GM12878 (cell line): ENCODE measurements around the gene DDX52. TPM values are rescaled to one million over a fixed set of nuclear protein-coding genes. Genes with fewer than 3 reads are reported as not detected.

Source experiments
- ATF2 ChIP-seq: IDR thresholded peaks from 2 replicates; pipeline ENCODE4 v1.6.1; 2012; ENCODE audit warnings: low read length, inconsistent platforms
- ATF3 ChIP-seq: IDR thresholded peaks from 2 replicates; pipeline ENCODE4 v1.6.1; 2011; ENCODE audit warnings: low read depth, mild to moderate bottlenecking, low read length, moderate library complexity, borderline replicate concordance; ENCODE audit errors: extremely low read depth
- ELK1 ChIP-seq: IDR thresholded peaks from 2 replicates; pipeline ENCODE4 v1.6.1; 2012; ENCODE audit warnings: low read depth, low read length, improper control_type of control experiment
- ESRRA ChIP-seq: IDR thresholded peaks from 2 replicates; pipeline ENCODE4 v1.6.1; 2012; ENCODE audit warnings: mild to moderate bottlenecking, low read length, improper control_type of control experiment
- ETV6 ChIP-seq, 2 experiments: fragments of 450-650 bp in 1 of 2; IDR thresholded peaks in 1 of 2; conservative IDR thresholded peaks in 1 of 2; 2 replicates each; pipeline ENCODE4 v1.6.1; 2014; ENCODE audit warnings: antibody characterized with exemption in 1 of 2, borderline replicate concordance in 1 of 2, low read depth in 1 of 2, mild to moderate bottlenecking in 1 of 2, moderate library complexity in 1 of 2
- FOXM1 ChIP-seq: IDR thresholded peaks from 2 replicates; pipeline ENCODE4 v1.6.1; 2012; ENCODE audit warnings: low read depth, mild to moderate bottlenecking, inconsistent platforms, low read length, moderate library complexity
- GATAD2B ChIP-seq: fragments of 450-650 bp; conservative IDR thresholded peaks from 2 replicates; pipeline ENCODE4 v1.6.1; 2017; ENCODE audit warnings: low read depth, mild to moderate bottlenecking, moderate library complexity
- HDAC6 ChIP-seq: fragments of 200-600 bp; sonication (generic); IDR thresholded peaks from one replicate; pipeline ENCODE4 v1.8.0; 2017; ENCODE audit warnings: antibody characterized with exemption; ENCODE audit not compliant: unreplicated experiment
- HDGF ChIP-seq: fragments of 450-650 bp; IDR thresholded peaks from 2 replicates; pipeline ENCODE4 v1.6.1; 2016; ENCODE audit warnings: antibody characterized with exemption
- IRF4 ChIP-seq: IDR thresholded peaks from 2 replicates; pipeline ENCODE4 v1.6.1; 2011; ENCODE audit warnings: low read depth, low read length
- JUNB ChIP-seq: IDR thresholded peaks from 2 replicates; pipeline ENCODE4 v1.6.1; 2016; ENCODE audit warnings: antibody characterized with exemption, mild to moderate bottlenecking
- MTA2 ChIP-seq: fragments of 450-650 bp; IDR thresholded peaks from 2 replicates; pipeline ENCODE4 v1.6.1; 2016; ENCODE audit warnings: low read depth, mild to moderate bottlenecking, moderate library complexity
- NR2C1 ChIP-seq: fragments of 450-650 bp; IDR thresholded peaks from 2 replicates; pipeline ENCODE4 v1.6.1; 2017; ENCODE audit warnings: antibody characterized with exemption, mild to moderate bottlenecking, moderate library complexity
- SMAD1 ChIP-seq: fragments of 450-650 bp; IDR thresholded peaks from 2 replicates; pipeline ENCODE4 v1.6.1; 2018; ENCODE audit warnings: mild to moderate bottlenecking, low read depth; ENCODE audit not compliant: partially characterized antibody
- SP1 ChIP-seq: IDR thresholded peaks from one replicate; pipeline ENCODE4 v1.6.1; 2011; ENCODE audit warnings: low read depth, low read length
- TCF12 ChIP-seq: IDR thresholded peaks from 2 replicates; pipeline ENCODE4 v1.6.1; 2011; ENCODE audit warnings: low read depth, mild to moderate bottlenecking, low read length
- ZNF207 ChIP-seq: fragments of 450-650 bp; IDR thresholded peaks from 2 replicates; pipeline ENCODE4 v1.6.1; 2014; ENCODE audit warnings: antibody characterized with exemption, mild to moderate bottlenecking, borderline replicate concordance
- ZNF24 ChIP-seq: fragments of 450-650 bp; IDR thresholded peaks from 2 replicates; pipeline ENCODE4 v1.6.1; 2017; ENCODE audit warnings: antibody characterized with exemption, mild to moderate bottlenecking
- ZNF274 ChIP-seq: IDR thresholded peaks from one replicate; pipeline ENCODE4 v1.8.0; 2011; ENCODE audit not compliant: insufficient read length, insufficient read depth
- ZNF384 ChIP-seq: IDR thresholded peaks from 2 replicates; pipeline ENCODE4 v1.6.1; 2012; ENCODE audit warnings: low read depth, mild to moderate bottlenecking, low read length, improper control_type of control experiment, borderline replicate concordance
- ZSCAN29 ChIP-seq: fragments of 450-650 bp; IDR thresholded peaks from 2 replicates; pipeline ENCODE4 v1.6.1; 2017; ENCODE audit warnings: mild to moderate bottlenecking, moderate library complexity
- ZZZ3 ChIP-seq: IDR thresholded peaks from 2 replicates; pipeline ENCODE4 v1.6.1; 2011; ENCODE audit warnings: low read depth; ENCODE audit not compliant: control insufficient read depth, insufficient read length
- polyA plus RNA-seq, 11 experiments: library from polyadenylated mRNA; depleted of rRNA in 4 of 11; unstranded in 6 of 11; stranded (reverse) in 5 of 11; fragments of >200 nt; fragmentation: Nextera tagmentation in 4 of 11; fragmentation: Illumina TruSeq in 1 of 11; extraction: Ambion mirVana in 4 of 11; extraction: Trizol in 1 of 11; gene quantifications; 1 replicate in 1 of 11; 2 replicates in 10 of 11; pipeline versions ENCODE4 v1.2.1 to v1.2.3, GENCODE V29; 2011 to 2016; ENCODE audit warnings: inconsistent platforms in 2 of 11, missing spikeins in 2 of 11, low read depth in 1 of 11
- total RNA-seq, 4 experiments: library from RNA; depleted of rRNA in 3 of 4; stranded (reverse); fragments of >200 nt in 3 of 4; fragmentation: Illumina TruSeq in 1 of 4; extraction: Trizol in 1 of 4; gene quantifications; 2 replicates each; pipeline versions ENCODE4 v1.2.1 to v1.2.3, GENCODE V29; 2013 to 2021
- TF ChIP-seq, protein P1 (sequence below): IDR thresholded peaks from 2 replicates; pipeline ENCODE4 v1.6.1; 2012; ENCODE audit warnings: mild to moderate bottlenecking, low read depth, low read length
- TF ChIP-seq, protein P2 (sequence below): fragments of 150-350 bp; IDR thresholded peaks from 2 replicates; pipeline ENCODE4 v1.6.1; 2014; ENCODE audit warnings: mild to moderate bottlenecking, low read depth, low read length

The DDX52 gene
- total and polyA plus RNA-seq, 10 of the 15 experiments (the other 5 are each of a cell fraction or from before 2014, with no cell fraction given): 14.8 to 49.7 (median 26.3) TPM

GRCh38 chr17:37643118-37643766 is at the start of gene DDX52 (continued):
- peak; percentile 39; the same call in 1 of the 2 replicates for TF ChIP-seq ZNF207
- no peak for TF ChIP-seq ZSCAN29
- no peak for TF ChIP-seq ZNF24
- TF ChIP-seq SP1: no peak
- no peak for TF ChIP-seq HDAC6
- TF ChIP-seq ZNF274: no peak
- TF ChIP-seq ELK1: no peak
- TF ChIP-seq HDGF: 0 out of 2 replicates have a peak, but pooled peaks have one; percentile 43
- no peak for TF ChIP-seq ETV6 (conservative IDR thresholded peaks at IDR 0.05 in 1 of 2, IDR thresholded peaks at IDR 0.05 in 1 of 2; ENCODE audit: borderline replicate concordance in 1 of 2, low read depth in 1 of 2)
- no peak for TF ChIP-seq ATF2
- TF ChIP-seq FOXM1: no peak
- 0 out of 2 replicates have a peak, but pooled peaks have one; percentile 32 for TF ChIP-seq GATAD2B
- no peak for TF ChIP-seq MTA2
- no peak for TF ChIP-seq ATF3
- TF ChIP-seq, protein P1, sequence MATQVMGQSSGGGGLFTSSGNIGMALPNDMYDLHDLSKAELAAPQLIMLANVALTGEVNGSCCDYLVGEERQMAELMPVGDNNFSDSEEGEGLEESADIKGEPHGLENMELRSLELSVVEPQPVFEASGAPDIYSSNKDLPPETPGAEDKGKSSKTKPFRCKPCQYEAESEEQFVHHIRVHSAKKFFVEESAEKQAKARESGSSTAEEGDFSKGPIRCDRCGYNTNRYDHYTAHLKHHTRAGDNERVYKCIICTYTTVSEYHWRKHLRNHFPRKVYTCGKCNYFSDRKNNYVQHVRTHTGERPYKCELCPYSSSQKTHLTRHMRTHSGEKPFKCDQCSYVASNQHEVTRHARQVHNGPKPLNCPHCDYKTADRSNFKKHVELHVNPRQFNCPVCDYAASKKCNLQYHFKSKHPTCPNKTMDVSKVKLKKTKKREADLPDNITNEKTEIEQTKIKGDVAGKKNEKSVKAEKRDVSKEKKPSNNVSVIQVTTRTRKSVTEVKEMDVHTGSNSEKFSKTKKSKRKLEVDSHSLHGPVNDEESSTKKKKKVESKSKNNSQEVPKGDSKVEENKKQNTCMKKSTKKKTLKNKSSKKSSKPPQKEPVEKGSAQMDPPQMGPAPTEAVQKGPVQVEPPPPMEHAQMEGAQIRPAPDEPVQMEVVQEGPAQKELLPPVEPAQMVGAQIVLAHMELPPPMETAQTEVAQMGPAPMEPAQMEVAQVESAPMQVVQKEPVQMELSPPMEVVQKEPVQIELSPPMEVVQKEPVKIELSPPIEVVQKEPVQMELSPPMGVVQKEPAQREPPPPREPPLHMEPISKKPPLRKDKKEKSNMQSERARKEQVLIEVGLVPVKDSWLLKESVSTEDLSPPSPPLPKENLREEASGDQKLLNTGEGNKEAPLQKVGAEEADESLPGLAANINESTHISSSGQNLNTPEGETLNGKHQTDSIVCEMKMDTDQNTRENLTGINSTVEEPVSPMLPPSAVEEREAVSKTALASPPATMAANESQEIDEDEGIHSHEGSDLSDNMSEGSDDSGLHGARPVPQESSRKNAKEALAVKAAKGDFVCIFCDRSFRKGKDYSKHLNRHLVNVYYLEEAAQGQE: no peak
- TF ChIP-seq SMAD1: peak; percentile 30
- no peak for TF ChIP-seq JUNB
- no peak for TF ChIP-seq IRF4
- TF ChIP-seq TCF12: no peak
- no peak for TF ChIP-seq NR2C1
- TF ChIP-seq, protein P2, sequence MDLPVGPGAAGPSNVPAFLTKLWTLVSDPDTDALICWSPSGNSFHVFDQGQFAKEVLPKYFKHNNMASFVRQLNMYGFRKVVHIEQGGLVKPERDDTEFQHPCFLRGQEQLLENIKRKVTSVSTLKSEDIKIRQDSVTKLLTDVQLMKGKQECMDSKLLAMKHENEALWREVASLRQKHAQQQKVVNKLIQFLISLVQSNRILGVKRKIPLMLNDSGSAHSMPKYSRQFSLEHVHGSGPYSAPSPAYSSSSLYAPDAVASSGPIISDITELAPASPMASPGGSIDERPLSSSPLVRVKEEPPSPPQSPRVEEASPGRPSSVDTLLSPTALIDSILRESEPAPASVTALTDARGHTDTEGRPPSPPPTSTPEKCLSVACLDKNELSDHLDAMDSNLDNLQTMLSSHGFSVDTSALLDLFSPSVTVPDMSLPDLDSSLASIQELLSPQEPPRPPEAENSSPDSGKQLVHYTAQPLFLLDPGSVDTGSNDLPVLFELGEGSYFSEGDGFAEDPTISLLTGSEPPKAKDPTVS: no peak
- TF ChIP-seq ZNF384: peak; percentile 66; the same call in 1 of the 2 replicates
- TF ChIP-seq ZZZ3: no peak
- TF ChIP-seq ESRRA: no peak
